Activated T-cell treated with anti-CD3 and anti-CD28 coated beads for 48 hours (primary cell): Measurements from ENCODE around the gene POR.
"Not testable (repeated sequence)": the region's sequence is repeated elsewhere in the genome, so short reads cannot be mapped to it uniquely, and the experiment has no call there.

Experiments
- DNase-seq: peaks from one replicate; pipeline ENCODE4 v3.0.0-alpha.2; 2020; ENCODE audit warnings: low read depth

Gene POR

DNA sequence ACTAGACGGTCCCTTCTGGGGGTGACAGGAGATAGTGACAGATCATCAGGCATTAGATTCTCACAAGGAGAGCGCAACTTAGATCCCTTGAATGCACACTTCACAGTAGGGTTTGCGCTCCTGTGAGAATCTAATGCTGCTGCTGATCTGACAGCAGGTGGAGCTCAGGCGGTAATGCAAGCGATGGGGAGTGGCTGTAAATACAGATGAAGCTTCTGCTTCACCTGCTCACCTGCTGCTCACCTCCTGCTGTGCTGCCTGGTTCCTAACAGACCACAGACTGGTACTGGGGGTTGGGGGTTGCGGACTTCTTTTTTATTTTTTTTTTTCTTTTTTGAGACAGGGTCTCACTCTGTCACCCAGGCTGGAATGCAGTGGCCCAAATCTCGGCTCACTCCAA is 114.7 kb downstream of the POR start:
- not testable (repeated sequence) for DNase-seq

DNA sequence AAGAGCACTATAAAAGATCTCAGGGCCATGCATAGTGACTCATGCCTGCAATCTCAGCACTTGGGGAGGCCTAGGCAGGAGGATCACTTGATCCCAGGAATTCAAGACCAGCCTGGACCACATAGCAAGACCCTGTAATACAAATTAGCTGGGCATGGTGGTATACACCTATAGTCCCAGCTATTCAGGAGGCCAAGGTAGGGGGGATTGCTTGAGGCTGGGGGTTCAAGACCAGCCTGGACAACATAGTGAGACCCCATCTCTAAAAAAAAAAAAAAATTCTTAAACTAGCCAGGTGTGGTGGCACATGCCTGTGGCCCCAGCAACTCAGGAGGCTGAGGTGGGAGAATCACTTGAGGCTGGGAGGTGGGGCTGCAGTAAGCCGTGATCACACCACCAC is 117.0 kb downstream of the POR start:
- no peak for DNase-seq
